Stimulated activated naive CD8-positive, alpha-beta T cell treated with anti-CD3 and anti-CD28 coated beads, Interleukin-15, amount 100 ng/mL, for 72 hours (primary cell): Measurements from ENCODE around the gene PAX8.

Experiments used
- ATAC-seq: fragments of 150-1000 bp; cut with Tn5 transposase; 2 replicates; pipeline ENCODE4 v1.10.0; 2021; ENCODE audit warnings: mild to moderate bottlenecking, moderate library complexity
- DNase-seq, 2 donors: peaks; one replicate each; pipeline ENCODE4 v3.0.0; 2021 to 2022
- H3K27ac Mint-ChIP-seq, 2 donors: one replicate each; pipeline ENCODE4 v1.8.0; 2022; ENCODE audit warnings: mild to moderate bottlenecking in 2 of 2, mixed read lengths in 2 of 2, moderate library complexity in 2 of 2
- H3K27me3 Mint-ChIP-seq: one replicate; pipeline ENCODE4 v1.8.0; 2022; ENCODE audit warnings: mixed read lengths
- H3K4me1 Mint-ChIP-seq: one replicate; pipeline ENCODE4 v1.8.0; 2022; ENCODE audit warnings: mild to moderate bottlenecking, mixed read lengths
- H3K4me3 Mint-ChIP-seq, 2 donors: one replicate each; pipeline ENCODE4 v1.8.0; 2022; ENCODE audit warnings: mild to moderate bottlenecking in 2 of 2, mixed read lengths in 2 of 2, moderate library complexity in 1 of 2
- H3K9me3 Mint-ChIP-seq, 2 donors: one replicate each; pipeline ENCODE4 v1.8.0; 2022; ENCODE audit warnings: mixed read lengths in 2 of 2

The PAX8 gene

DNA sequence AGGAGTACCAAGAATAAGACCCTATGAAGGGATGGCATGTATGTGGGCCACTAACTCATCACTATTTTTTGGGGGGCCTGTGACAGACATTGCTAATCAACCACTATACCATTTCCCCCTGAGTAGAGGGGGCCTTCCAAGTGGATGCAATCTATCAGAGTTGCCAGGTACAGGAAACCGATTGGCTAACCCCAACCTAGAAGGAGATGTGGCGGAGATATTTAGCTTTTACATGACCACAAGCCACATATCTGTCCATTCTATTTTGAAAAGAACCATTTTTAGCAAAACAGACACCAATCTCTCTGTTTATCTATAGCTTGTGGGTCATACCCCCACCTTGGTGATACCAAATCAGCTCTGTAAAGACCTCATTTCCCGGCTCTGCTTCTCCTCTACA lies 51.0 kb downstream of the PAX8 start:
- H3K4me3 Mint-ChIP-seq = no peak overlapping the region
- no peak overlapping the region for H3K27ac Mint-ChIP-seq
- H3K9me3 Mint-ChIP-seq = no peaks in the 10 kb centered on the region
- no peak for ATAC-seq
- no peaks in the 10 kb centered on the region for H3K27me3 Mint-ChIP-seq
- H3K4me1 Mint-ChIP-seq = peaks cover 26% of the 10 kb centered on the region
- DNase-seq = no peak

DNA sequence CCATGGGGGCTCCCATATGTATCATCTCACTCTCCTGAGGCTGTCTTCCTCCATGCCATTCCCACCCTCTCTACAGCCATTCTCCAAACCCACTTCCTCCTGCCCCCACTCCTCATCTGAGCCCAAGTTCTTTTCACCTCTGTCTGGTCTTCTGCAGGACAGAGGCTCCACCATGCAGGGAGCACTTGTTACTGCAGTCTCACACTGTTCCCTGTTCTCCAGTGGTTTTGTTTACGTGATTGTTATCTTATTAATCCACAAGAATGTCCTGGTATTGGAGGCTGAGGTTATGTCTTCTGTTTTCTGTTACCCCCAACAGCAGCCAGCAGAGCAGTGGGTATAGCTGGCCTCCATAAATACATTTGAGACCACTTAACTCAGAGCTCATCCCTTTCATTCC lies 51.4 kb downstream of the PAX8 start:
- Mint-ChIP-seq H3K4me3 (no peak overlapping the region), H3K4me1 (peaks cover 25% of the 10 kb centered on the region), H3K27me3 (no peaks in the 10 kb centered on the region), H3K9me3 (no peaks in the 10 kb centered on the region), H3K27ac (no peak overlapping the region)
- ATAC-seq = no peak
- no peak for DNase-seq

DNA sequence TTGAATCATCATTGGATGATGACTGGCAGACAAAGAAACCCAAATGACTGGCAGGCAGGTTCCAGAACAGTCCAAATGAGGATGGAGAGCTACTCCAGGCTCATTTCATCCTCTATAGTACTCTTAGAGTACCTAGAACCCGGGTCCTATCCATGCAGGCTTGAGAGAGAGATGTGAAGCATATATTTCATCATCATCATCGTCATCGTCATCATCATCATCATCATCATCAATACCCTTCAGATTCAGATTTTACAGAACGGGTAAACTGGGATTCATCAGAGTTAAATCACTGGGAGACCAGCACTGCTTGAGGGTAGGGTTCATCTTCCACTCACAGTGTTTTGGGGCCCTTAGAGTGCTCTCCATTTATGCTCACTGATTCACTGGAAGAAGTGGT lies 52.3 kb downstream of the PAX8 start:
- Mint-ChIP-seq H3K27ac (no peak overlapping the region), H3K9me3 (no peaks in the 10 kb centered on the region), H3K27me3 (no peaks in the 10 kb centered on the region), H3K4me3 (no peak overlapping the region), H3K4me1 (peaks cover 20% of the 10 kb centered on the region)
- ATAC-seq (no peak), DNase-seq (no peak)

DNA sequence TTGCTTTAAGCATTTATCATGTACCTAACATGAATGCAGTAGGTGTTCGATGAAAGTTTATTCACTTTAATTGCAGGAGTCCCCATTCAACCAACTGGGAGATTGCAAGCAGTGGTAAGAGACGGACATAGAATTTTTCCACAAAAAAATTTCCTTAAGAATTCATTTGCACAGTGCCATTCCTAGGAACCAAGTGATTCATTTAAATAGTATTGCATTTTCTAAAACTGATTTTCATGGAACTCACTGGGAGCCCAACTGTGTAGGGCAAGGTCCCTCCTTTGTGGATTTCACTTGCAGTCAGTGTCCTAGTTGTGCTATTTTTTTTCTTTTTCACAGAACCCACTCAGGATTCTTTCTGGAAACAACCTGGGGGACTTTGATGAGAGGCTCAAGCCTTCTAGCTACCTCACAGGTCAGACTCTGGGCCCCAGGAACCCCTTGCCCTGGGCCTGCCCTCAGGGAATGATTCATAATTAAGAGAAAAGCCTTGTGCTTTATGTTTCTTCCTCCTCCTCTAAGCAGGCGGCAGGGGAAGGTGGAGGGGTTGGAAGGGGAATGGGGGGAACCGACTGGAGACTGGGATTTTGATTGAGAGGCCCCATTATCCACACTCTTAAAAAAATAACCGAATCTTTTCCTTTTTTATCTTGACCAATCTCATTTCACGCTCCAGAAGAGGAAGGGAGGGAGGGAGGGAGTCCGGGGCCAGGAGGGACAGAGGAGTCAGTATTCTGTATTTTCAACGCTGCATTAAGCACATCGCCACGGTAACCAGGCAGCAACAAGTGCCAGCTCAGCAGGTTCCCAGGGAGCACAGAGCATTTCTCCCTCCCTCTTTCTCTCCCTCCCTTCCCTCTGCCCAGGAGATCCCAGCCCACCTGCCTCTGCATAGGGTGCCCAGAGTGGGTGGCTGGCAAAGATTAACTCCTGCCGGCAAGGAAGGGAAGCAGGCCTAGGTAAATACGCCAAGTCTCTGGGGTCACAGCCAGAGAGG lies 53.2 kb downstream of the PAX8 start:
- Mint-ChIP-seq H3K4me1 (peaks cover 13% of the 10 kb centered on the region), H3K4me3 (no peak overlapping the region), H3K27me3 (no peaks in the 10 kb centered on the region), H3K27ac (no peak overlapping the region), H3K9me3 (no peaks in the 10 kb centered on the region)
- DNase-seq (no peak), ATAC-seq (no peak)

DNA sequence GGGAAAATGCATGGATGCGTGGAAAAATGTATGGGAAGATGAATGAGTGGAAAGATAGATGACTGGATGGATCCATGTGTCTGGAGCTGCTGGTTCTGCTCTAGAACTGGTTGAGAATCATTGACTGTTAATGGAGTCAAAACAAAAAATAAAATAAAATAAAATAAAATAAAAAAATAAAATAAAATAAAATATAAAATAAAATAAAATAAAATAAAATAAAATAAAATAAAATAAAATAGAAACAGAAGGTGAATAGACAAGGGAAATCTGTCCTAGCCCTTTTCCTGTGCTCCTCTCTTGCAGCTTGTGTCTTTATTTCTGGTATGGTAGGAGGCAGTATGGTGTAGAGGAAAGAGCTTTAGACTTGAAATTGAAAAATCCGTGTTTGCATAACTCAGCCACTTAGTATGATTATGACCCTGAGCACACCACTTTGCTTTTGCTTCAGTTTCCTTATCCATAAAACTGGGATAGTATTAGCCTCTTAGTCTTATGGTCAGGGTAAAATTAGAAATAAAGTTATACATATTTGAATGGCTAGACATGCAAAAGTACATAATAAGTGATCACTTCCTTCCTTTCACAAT lies 54.0 kb downstream of the PAX8 start:
- peaks cover 9% of the 10 kb centered on the region for H3K4me1 Mint-ChIP-seq

DNA sequence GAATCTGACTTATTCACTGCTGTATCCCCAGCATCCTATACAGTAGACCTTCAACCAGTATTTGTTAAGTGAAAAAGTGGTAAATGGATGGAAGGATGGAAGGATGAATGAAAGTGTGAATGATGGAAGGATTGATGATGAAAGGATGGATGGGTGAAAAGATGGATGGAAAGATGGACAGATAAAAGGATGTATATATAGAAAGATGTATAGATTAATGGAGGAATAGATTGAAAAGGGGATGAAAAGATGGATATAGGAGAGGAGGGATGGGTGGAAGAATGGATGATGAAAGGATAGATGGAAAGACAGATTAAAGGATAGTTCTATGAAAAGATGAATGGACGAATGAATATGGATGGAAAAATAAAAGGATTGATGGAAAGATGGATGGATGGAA lies 54.9 kb downstream of the PAX8 start:
- Mint-ChIP-seq H3K4me1 (peaks cover 5% of the 10 kb centered on the region), H3K4me3 (no peak overlapping the region), H3K9me3 (no peaks in the 10 kb centered on the region), H3K27ac (no peak overlapping the region), H3K27me3 (no peaks in the 10 kb centered on the region)
- ATAC-seq (no peak), DNase-seq (no peak)

More for the DNA sequence above, 54.0 kb downstream of the PAX8 start:
- H3K9me3 Mint-ChIP-seq = no peaks in the 10 kb centered on the region
- ATAC-seq (no peak), DNase-seq (no peak)
- no peak overlapping the region for H3K4me3 Mint-ChIP-seq
- no peaks in the 10 kb centered on the region for H3K27me3 Mint-ChIP-seq
- H3K27ac Mint-ChIP-seq = peak overlapping the region in 1 of 2 donors; percentile 63

DNA sequence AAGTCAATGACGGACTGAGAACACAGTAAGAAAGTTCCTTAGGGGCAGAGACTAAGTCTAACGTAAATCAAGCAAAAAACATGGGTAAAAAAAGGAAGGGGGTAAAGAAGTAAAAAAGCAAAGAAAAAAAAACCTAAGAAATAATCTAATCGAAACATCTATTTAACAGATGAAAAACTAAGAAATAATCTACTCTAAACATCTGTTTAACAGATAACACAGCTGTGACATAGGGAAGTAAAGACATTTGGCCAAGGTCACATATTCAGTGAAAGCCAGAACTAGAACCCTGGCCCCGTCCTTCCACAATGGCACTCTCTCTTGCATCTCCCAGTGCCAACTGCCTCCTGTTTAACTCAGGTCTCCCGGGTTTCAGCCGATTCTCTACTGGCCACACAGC lies 56.9 kb downstream of the PAX8 start:
- no peak overlapping the region for H3K4me3 Mint-ChIP-seq

DNA sequence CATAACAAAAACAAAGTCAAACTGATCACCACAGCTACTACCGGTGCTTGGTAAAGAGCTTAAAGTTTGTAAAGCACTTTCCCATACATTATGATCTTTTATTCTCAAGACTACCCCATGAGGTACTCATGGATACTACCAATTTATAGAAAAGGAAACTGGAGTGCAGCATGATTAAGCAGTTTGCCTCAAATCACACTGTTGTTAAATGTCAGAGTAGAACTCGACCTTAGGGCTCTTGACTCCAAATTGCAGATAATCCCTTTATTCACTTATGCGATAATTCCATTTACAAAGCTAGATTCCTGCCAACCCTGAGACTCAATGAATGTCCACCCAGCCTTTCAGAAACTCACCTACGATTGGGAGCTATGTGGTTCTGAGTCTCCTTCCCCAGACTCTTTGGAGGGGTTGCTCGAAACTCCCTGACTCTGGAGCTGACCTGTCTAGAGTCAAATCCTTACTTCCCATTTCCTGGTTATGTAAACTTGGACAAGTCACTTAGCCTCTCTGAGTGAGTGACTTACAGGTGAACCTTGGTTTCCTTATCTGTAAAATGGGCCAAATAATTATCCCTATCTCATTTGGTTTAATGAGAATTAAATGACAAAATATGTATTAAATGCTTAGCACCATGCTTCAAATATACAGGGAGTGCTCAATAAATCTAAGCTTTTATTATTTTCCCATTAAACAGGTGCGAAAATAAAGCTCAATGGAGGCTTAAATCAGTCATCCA lies 57.6 kb downstream of the PAX8 start:
- H3K4me1 Mint-ChIP-seq = peaks cover 24% of the 10 kb centered on the region
- no peak overlapping the region for H3K4me3 Mint-ChIP-seq
- no peak for DNase-seq
- peaks cover 10% of the 10 kb centered on the region for H3K27me3 Mint-ChIP-seq
- no peak overlapping the region for H3K27ac Mint-ChIP-seq
- ATAC-seq = no peak
- no peaks in the 10 kb centered on the region for H3K9me3 Mint-ChIP-seq

More for the DNA sequence above, 56.9 kb downstream of the PAX8 start:
- peaks cover 24% of the 10 kb centered on the region for H3K4me1 Mint-ChIP-seq
- no peak overlapping the region for H3K27ac Mint-ChIP-seq
- ATAC-seq = no peak
- no peak for DNase-seq
- H3K27me3 Mint-ChIP-seq = peaks cover 9% of the 10 kb centered on the region
- H3K9me3 Mint-ChIP-seq = no peaks in the 10 kb centered on the region

DNA sequence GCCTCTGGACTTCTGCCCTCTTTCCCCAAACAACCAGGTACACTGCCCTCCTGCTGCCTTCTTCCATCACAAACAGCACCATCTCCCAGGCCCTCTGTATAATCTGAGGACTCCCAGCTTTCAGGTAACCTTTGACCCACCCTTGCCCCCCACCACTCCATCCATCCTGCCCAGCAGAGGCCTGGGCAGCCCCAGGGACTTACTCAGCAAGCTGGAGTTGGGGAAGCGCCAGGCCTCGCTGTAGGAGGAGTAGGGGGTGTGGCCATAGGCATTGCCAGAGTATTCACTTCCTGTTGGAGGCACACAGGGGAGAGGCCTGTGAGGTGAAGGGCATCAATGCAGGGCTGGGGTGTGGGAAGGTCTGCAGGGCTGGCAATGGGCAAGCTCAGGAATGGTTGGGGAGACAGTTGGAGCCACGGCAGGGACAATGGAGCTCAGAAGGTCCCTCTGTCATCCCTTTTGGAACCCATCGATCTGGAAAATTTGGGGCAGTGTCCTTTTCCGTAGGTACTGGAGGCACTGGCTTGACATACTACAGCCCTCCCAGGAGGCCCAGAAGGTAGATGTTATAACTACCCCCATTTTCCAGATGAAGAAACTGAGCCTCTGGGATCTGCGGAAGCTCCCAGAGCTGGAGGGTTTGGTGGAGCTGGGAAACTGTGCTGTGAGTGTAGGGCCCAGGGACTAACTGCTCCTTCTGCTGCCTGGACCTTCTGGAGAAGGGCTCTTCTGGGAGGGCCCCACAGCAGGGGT lies 58.7 kb downstream of the PAX8 start:
- no peak for DNase-seq
- ATAC-seq = no peak
- Mint-ChIP-seq H3K4me1 (peaks cover 24% of the 10 kb centered on the region), H3K4me3 (no peak overlapping the region), H3K9me3 (no peaks in the 10 kb centered on the region), H3K27me3 (peaks cover 10% of the 10 kb centered on the region), H3K27ac (peak overlapping the region in 1 of 2 donors; percentile 69)

DNA sequence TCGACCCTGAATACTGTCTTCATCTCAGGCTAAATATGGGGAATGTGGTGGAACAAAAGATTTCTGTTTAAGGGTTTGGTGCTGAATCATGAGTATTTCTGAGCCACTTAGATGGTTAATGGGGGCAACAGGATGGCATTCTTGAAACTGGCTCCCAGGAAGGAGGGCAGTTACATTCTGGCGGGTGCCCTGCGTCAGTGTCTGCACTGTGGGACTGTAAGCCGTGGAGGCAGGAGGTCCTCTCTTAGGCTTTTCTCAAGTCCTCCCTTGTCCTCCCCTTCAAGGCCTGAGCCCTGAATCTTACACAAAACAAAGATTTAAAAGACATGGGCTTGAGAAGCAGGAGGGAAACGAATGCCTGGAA lies 59.2 kb downstream of the PAX8 start:
- Mint-ChIP-seq H3K9me3 (no peaks in the 10 kb centered on the region), H3K4me1 (peaks cover 28% of the 10 kb centered on the region), H3K27ac (no peak overlapping the region), H3K4me3 (no peak overlapping the region), H3K27me3 (peaks cover 10% of the 10 kb centered on the region)
- DNase-seq (no peak), ATAC-seq (no peak)

DNA sequence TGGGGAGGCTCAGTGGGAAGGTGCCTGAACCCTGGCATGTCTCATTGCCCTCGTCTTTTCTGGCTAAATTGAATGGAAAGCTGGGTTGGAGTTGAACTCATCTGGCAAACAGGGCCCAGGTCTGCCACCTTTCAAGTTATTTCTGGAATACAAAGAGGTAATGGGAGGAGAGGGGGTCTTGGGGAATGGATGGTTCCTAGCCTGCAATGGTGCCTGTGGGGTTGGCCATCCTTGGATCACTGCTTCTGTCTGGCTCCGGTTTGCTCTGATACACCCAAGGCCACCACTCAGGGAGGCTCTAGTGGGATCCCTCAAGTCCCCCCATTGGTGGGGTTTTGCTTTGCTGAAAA lies 59.7 kb downstream of the PAX8 start:
- no peak overlapping the region for H3K27ac Mint-ChIP-seq
- H3K9me3 Mint-ChIP-seq = no peaks in the 10 kb centered on the region
- H3K27me3 Mint-ChIP-seq = peaks cover 10% of the 10 kb centered on the region
- ATAC-seq (no peak), DNase-seq (no peak)
- peaks cover 33% of the 10 kb centered on the region for H3K4me1 Mint-ChIP-seq
- H3K4me3 Mint-ChIP-seq = no peak overlapping the region

DNA sequence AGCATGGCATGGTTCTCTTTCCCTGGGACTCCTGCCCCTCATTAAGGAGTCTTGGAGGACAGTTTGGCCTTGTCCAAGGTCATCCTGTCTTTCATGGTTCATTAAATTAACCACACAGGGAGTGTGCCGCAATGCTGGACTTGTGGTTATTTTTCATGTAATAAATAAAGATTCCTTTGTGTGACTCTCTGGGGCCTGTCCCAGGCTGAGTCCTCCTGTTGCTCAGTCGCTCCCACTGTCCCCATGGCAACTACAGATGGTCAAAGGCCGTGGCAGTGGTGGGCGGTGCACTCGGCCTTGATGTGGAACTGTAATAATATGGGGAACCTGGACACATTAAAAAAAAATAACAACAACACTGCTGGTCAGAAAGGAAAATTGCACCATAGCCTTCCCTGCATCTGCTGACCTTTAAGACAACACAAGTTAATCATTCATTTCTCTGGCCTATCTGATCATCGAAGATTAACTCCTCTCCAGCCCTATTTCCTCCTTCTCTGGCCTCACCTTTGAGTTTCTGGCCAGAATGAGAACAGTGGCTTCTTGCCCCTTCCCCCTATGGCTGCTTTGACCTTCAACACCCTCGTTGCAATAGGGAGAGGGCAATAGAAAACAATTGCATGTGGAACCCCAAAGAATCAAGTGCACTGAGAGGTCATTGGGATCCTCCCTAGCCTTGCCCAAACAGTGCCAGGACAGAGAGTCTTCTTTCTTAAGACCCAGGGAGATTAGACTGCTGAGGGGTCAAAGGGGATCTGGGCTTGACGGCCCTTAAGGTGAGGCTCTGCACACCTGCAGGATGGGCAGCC lies 60.2 kb downstream of the PAX8 start:
- H3K27me3 Mint-ChIP-seq = peaks cover 10% of the 10 kb centered on the region
- no peak for ATAC-seq
- peaks cover 34% of the 10 kb centered on the region for H3K4me1 Mint-ChIP-seq
- DNase-seq = no peak
- no peak overlapping the region for H3K4me3 Mint-ChIP-seq
- no peaks in the 10 kb centered on the region for H3K9me3 Mint-ChIP-seq
- H3K27ac Mint-ChIP-seq = no peak overlapping the region

DNA sequence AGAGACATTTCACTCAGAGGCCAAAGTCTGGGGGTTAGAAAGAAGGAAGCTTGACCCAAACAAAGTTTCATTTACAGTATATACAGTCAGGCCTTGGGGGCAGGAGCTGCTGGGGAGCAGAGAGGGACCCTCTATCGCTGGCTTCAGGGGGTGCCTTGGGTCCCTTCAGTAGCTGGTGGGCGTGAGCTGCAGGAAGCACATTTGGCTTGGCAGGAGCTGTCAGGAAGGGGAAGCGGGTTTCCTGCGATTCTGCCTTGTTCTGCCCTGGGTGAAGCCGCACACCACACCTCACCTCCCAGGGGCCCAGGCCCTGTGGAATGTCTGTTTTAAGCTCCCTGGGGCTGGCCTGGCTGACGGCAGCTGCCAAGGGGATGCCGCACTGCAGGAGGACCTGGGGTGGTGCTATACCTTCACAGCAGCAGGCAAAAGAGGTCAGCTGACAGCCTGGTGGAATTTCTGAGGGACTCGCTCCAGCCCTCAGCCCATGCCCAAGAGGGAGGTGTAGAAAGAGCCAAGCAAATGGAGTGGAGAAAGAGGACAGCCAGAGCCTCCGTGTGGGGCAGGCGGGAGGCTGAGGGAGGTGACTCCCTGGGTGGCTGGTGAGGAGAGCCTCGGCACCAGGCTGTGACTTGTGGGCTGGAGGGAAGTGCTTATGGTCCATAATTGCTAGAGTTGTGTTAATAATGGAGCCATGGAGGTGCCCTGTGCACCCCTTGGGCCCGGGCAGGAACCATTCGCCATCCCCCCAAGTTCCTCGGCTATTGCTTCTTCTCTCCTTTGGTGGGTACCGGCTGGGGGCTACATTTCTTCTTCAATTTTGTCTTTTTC lies 61.1 kb downstream of the PAX8 start:
- Mint-ChIP-seq H3K9me3 (no peaks in the 10 kb centered on the region), H3K27me3 (peaks cover 10% of the 10 kb centered on the region), H3K4me1 (peaks cover 34% of the 10 kb centered on the region), H3K27ac (peak overlapping the region; percentile 55 to 90), H3K4me3 (peak overlapping the region in 1 of 2 donors; percentile 32)
- ATAC-seq (peak; percentile 42), DNase-seq (no peak)

DNA sequence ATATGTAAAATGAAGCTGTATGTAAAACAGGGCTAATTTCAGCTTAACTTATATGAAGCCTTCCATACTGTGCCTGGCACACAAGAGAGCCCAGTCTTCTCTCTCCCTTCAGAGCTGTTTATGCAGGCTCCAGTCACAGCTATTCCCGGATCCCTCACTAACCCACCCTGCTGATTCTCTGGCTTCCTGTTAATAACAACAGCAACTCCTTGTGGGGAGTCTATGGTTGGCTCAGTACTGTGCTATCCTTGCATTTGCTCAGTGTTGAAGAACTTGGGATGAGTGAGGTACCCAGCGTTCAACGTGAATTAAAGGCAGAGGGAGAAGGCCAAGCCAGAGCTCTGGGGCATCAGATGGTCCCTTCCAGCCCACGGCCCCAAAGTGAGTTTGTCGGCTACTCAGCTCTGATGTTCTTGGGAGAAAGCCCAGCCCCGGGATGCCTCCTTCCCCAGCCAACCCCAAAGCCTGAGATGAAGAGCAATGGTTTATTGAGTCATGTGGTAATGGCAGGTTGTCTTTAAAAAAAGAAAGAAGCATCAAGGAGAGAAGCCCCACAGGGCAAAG lies 61.7 kb downstream of the PAX8 start:
- Mint-ChIP-seq H3K9me3 (no peaks in the 10 kb centered on the region), H3K27me3 (peaks cover 10% of the 10 kb centered on the region), H3K4me1 (peaks cover 34% of the 10 kb centered on the region), H3K27ac (no peak overlapping the region), H3K4me3 (no peak overlapping the region)
- ATAC-seq = no peak
- no peak for DNase-seq
